ENCODE data around the gene CD300H. TPM values are rescaled to one million over a fixed set of nuclear protein-coding genes. Genes with fewer than 3 reads are reported as not detected.
A peak's percentile ranks its signal among the peaks of the same experiment; 100 is the strongest.

The CD300H gene
- total RNA-seq, 1 donor from 2014 or later, result not detected

- Mint-ChIP-seq H3K4me1 (ENCODE audit: low read depth) (no peaks in the 10 kb centered on the region), H3K4me3 (ENCODE audit: unreplicated experiment) (no peak overlapping the region), H3K27ac (ENCODE audit: unreplicated experiment) (no peak overlapping the region), H3K9me3 (ENCODE audit: low read depth) (no peaks in the 10 kb centered on the region), H3K36me3 (ENCODE audit: low read depth) (no peaks in the 10 kb centered on the region), H3K27me3 (ENCODE audit: low read depth) (peaks cover 51% of the 10 kb centered on the region)
- TF ChIP-seq, protein P1, sequence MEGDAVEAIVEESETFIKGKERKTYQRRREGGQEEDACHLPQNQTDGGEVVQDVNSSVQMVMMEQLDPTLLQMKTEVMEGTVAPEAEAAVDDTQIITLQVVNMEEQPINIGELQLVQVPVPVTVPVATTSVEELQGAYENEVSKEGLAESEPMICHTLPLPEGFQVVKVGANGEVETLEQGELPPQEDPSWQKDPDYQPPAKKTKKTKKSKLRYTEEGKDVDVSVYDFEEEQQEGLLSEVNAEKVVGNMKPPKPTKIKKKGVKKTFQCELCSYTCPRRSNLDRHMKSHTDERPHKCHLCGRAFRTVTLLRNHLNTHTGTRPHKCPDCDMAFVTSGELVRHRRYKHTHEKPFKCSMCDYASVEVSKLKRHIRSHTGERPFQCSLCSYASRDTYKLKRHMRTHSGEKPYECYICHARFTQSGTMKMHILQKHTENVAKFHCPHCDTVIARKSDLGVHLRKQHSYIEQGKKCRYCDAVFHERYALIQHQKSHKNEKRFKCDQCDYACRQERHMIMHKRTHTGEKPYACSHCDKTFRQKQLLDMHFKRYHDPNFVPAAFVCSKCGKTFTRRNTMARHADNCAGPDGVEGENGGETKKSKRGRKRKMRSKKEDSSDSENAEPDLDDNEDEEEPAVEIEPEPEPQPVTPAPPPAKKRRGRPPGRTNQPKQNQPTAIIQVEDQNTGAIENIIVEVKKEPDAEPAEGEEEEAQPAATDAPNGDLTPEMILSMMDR (IDR thresholded peaks at IDR 0.05), result no peak
- DNase-seq (ENCODE audit: low spot score), result peak; percentile 89
Observed at GRCh38 chr17:74550602-74551001, 16.7 kb downstream of the CD300H start.

DNA sequence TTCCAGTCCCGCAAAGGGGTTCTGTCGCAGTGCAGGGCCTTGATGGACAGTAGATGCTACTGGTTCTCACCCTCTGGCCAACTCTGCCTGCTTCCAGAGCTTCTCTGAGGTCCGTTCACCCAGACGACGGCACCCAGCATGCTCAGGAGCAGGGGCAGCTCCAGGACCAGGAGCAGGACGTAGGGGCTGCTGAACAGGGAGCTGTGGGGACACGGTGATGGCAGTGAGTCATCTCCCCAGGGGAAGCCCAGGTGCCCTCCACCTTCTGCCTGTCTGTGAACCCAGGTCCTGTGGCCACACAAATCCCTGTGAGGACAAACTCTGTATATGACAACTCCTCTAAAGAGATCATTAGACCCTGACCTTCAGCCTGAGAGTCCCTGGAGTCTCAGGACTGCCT lies 18.0 kb downstream of the CD300H start:
- Mint-ChIP-seq H3K36me3 (ENCODE audit: low read depth) (no peaks in the 10 kb centered on the region), H3K27me3 (ENCODE audit: low read depth) (peaks cover 41% of the 10 kb centered on the region), H3K4me3 (ENCODE audit: unreplicated experiment) (no peak overlapping the region), H3K9me3 (ENCODE audit: low read depth) (no peaks in the 10 kb centered on the region), H3K4me1 (ENCODE audit: low read depth) (no peaks in the 10 kb centered on the region), H3K27ac (ENCODE audit: unreplicated experiment) (no peak overlapping the region)
- TF ChIP-seq, protein P1 (IDR thresholded peaks at IDR 0.05), result no peak
- peak; percentile 87 for DNase-seq (ENCODE audit: low spot score)

GRCh38 chr17:74547736-74548135 lies 19.6 kb downstream of the CD300H start:
- TF ChIP-seq, protein P1 (IDR thresholded peaks at IDR 0.05), result no peak
- no peak for DNase-seq (ENCODE audit: low spot score)
- Mint-ChIP-seq H3K36me3 (ENCODE audit: low read depth) (no peaks in the 10 kb centered on the region), H3K27ac (ENCODE audit: unreplicated experiment) (no peak overlapping the region), H3K9me3 (ENCODE audit: low read depth) (no peaks in the 10 kb centered on the region), H3K4me3 (ENCODE audit: unreplicated experiment) (no peak overlapping the region), H3K4me1 (ENCODE audit: low read depth) (no peaks in the 10 kb centered on the region), H3K27me3 (ENCODE audit: low read depth) (peaks cover 26% of the 10 kb centered on the region)

- H3K27ac Mint-ChIP-seq (ENCODE audit: unreplicated experiment), result no peak overlapping the region
- no peaks in the 10 kb centered on the region for H3K36me3 Mint-ChIP-seq (ENCODE audit: low read depth)
- no peak for DNase-seq (ENCODE audit: low spot score)
- H3K4me3 Mint-ChIP-seq (ENCODE audit: unreplicated experiment), result no peak overlapping the region
- H3K9me3 Mint-ChIP-seq (ENCODE audit: low read depth), result no peaks in the 10 kb centered on the region
- TF ChIP-seq, protein P1 (IDR thresholded peaks at IDR 0.05), result no peak
- no peaks in the 10 kb centered on the region for H3K4me1 Mint-ChIP-seq (ENCODE audit: low read depth)
- peaks cover 24% of the 10 kb centered on the region for H3K27me3 Mint-ChIP-seq (ENCODE audit: low read depth)
Observed at GRCh38 chr17:74547264-74547663, 20.0 kb downstream of the CD300H start.

DNA sequence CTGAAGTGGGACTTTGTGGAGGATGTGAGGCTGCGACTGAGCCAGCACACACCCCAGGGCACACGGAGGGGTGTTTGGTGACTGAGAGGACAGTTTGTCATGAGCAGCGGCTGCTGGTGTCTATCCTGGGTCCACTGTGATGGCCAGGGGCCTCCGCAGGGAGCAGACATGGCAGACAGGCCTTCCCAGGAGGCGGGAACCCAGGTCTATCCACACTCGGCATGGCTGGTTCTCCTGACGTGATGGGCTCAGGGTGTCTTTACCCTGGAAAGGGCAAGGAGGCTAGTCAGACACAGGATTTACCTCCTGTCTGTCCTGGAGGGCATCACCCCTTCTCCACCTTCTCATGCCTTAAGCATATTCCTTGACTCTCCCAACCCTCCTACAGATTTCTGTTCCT lies 20.7 kb downstream of the CD300H start:
- Mint-ChIP-seq H3K27me3 (ENCODE audit: low read depth) (peaks cover 24% of the 10 kb centered on the region), H3K9me3 (ENCODE audit: low read depth) (no peaks in the 10 kb centered on the region), H3K27ac (ENCODE audit: unreplicated experiment) (no peak overlapping the region), H3K4me3 (ENCODE audit: unreplicated experiment) (no peak overlapping the region), H3K36me3 (ENCODE audit: low read depth) (no peaks in the 10 kb centered on the region), H3K4me1 (ENCODE audit: low read depth) (no peaks in the 10 kb centered on the region)
- peak; percentile 57 for DNase-seq (ENCODE audit: low spot score)
- TF ChIP-seq, protein P1 (IDR thresholded peaks at IDR 0.05), result no peak
